Left lobe of liver (tissue), 2 donors: ENCODE measurements around the gene PI4KA. TPM values are rescaled to one million over a fixed set of nuclear protein-coding genes. Genes with fewer than 3 reads are reported as not detected.
A peak's percentile ranks its signal among the peaks of the same experiment; 100 is the strongest.

Experiments
- ATAC-seq: fragments of 200-7000 bp; cut with Tn5 transposase; one replicate; pipeline ENCODE4 v1.9.1; 2020; ENCODE audit warnings: mild to moderate bottlenecking, moderate library complexity
- DNase-seq: peaks from one replicate; pipeline ENCODE4 v3.0.0-alpha.2; 2020; ENCODE audit warnings: low spot score
- total RNA-seq: library from RNA; stranded (reverse); gene quantifications from one replicate; pipeline ENCODE4 v1.2.1, GENCODE V29; 2021
- donor health status: DM: no; HTN: no; CAD: no; lungs with moderate emphysema.
- donor health status: DM: no; HTN: yes; CAD: no.

Gene PI4KA
- total RNA-seq, 1 donor from 2014 or later: 40.4 TPM

DNA sequence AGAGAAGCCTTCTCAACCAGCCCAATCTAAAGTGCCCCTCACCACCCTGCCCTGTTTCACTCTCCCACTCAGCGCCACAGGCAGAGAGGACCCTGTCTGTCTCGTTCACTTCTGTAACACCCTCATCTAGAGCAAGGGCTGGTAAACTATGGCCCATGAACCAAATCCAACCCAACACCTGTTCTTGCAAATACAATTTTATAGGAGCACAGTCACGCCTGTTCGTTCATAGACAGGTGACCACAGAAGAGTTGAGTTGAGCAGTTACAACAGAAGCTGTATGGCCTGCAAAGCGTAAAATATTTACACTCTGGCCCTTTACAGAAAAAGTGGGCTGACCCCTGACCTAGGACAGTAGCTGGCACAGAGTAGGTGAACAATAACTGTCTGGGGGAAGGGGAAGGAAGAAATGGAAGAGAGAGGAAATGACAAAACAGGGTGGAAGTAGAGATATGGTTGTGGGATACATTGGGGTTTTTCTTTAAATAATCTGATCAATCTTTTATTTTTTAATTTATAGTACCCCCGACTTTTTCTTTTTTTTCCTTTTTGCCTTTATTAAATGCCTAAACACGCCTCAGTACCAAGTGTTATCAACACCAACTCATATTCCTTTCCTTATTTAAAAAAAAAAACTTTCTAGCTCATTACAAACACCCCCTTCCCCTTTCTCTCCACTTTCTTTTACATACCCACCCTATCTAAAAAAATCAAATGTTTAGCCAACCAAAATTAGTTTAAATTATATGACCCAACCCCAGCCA lies 63.8 kb downstream of the PI4KA start:
- ATAC-seq: no peak

DNA sequence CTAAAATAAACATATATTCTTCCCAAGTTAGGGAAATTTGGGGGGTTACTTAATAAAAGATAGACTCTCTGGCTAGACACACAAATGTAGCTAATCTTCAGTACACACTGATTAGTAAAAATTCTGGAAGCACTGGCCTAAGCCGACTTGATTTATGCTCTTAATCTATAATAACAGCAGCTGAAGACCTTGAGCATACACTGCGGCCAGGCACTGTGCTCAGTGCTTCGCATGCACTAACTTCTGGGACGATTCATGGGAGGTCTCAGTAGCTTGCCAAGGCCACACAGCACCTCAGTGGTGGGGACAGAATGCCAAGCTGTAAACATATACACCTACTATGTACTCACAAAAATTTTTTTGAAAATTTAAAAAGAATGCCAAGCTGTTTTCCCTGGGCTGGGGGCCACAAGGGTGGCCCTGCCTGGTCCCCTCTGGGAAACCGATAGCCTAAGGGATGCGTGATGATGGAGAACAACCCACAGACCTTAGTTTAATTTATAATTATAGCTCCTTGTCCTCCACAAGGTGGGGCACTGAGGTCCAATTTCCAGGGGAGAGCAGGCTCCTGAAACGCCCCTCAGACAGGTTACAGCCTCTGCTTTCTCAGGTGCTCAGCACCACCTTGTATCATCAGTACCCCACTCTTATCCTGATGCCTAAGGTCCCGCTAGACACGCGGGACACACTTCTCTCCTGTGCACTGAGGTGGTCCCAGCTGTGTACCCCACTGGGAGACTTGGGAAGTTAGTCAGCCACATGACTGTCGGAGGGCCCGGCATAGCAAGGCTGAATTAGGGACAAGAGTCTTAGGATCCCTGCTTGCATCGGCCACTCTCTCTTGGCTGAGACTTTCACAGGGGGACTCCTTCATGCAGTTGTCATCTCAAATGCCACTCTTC lies 64.6 kb downstream of the PI4KA start:
- DNase-seq: no peak
- ATAC-seq: no peak

More for the DNA sequence above, 63.8 kb downstream of the PI4KA start:
- DNase-seq: no peak

DNA sequence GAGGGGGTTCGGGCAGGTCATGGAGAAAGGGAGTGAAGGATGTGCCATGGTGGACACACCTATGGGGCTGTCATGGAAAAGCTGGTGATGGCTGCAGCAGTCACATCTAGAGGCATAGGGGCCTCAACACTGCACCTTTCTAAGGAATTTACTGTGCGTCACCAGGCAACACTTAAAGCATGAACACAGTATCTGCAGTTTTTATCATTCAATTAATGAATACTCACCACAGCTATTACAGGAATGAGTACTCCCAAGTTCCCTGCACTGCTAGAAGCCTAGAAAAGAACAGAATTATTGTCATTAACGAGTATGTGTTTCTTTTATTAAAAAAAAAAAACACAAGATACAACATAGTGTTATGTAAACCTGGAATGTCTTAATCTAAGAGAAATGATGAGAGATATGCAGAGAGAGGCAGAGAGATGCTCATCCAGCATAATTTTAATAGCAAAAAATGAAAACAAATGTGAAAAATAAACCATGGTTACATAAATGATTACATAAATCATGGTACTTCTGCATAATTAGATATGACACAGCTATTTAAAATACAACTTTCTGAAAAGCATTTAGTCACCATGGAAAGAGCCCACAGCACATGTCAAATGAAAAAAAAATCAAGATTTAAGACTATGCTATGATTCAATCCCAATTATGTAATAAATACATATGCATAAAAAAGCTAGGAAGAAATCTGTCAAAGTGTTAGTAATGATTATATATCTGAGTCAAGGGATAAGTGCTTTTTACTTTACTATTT lies 65.5 kb downstream of the PI4KA start:
- DNase-seq (no peak), ATAC-seq (no peak)

DNA sequence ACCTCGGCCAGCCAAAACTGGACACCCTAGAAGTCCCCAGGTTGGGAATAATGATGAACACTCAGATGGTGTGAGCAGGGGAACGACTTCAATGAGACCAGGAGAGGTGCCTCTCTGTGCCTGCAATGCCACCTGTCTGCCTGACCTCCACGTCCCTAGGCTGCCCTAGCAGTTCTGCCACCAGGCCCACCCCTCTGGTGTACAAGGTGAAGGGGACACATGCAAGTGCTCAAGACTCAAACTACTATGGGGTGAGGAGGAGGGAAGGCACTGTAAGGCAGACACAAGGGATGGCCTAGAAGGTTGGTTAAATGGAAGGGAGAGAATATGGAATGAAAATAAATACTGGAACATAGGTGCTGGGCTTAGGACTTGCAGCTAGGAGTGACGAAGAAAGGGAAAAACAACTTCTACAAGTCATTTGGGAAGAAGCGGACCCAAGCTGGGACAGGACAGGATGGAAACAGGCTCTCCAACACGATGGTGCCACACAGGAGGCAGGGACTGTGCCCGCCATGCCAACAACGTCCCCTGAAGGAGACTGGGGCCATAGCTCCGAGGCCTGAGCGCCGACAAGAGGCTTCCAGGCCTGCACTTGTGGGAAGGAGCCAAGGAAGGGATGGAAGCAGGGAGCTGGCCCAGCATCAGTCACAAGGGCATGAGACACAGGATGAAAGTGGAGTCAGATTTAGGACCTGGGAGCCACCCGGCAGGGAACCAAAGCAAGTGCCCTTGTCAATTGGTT lies 66.2 kb downstream of the PI4KA start:
- no peak for ATAC-seq
- no peak for DNase-seq

DNA sequence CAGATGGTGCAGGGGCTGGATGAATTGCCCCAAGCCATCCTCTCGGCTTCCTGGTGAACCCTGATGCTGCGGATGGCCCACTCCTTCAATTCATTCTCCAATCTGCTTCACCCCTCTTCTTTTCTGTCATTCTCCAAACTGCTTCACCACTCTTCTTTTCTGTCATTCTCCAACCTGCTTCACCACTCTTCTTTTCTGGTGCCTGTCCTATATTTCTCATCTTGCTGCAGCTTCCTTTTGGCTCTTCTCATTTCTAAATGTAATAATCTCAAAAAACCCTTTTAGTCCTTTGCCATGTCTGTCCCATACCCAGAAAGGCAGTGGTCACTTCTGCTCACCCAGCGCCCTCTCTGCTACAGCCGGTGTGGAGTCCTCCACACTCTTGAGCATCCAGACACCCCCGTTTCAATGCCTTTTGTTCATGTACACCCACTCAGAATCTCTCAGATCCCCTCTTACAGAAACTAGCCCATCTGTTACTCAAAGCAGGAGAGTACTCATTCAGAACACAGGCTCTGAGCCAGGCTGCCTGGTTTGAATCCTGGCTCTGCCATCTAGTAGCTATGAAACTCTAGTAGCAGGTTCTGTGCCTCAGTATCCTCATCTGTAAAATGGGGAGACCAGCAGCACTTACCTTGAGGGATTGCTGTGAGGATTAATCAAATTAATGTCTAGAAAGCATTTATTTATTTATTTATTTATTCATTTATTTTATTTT lies 69.8 kb downstream of the PI4KA start:
- DNase-seq (no peak), ATAC-seq (no peak)

DNA sequence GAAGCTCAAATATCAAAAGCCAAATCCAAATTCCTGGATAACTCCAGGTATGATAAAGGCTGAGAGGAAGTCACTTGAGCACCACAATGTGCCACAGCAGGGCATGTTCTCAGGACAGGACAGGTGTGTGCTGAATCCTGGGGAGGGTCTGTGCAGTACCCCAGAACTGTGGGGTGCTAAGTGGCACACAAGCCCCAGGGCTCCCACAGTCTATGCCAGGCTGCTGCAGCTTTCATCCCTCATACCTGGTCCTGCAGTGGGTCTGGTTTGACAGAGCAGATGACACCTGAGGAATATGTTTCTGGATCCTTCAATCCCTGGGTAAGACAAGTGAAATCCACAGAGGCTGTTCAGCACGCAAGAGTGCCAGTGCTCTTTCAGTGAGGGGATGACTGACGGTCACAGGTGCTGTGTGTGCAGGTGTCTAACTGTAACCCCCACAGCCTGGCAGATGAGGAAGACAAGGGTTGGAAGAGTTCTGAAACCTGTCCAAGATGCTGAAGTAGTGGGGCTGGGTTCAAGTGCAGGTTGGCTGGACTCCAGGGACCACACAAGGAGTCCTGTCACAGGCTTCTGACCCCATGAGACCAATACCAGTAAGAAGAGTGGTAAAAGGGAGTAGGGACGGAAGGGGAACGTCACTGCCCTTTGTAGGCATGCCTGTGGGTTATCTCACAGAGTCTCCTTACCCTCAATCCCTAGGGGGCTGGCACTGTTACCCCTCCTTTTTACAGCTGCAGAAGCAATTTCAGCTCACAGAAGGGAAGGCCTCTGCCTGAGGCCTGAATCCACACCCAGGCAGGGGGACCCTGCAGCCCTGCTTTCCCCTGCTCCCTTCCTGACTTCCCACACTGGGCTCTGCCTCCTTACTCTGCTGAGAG lies 70.6 kb downstream of the PI4KA start:
- ATAC-seq (no peak), DNase-seq (no peak)

DNA sequence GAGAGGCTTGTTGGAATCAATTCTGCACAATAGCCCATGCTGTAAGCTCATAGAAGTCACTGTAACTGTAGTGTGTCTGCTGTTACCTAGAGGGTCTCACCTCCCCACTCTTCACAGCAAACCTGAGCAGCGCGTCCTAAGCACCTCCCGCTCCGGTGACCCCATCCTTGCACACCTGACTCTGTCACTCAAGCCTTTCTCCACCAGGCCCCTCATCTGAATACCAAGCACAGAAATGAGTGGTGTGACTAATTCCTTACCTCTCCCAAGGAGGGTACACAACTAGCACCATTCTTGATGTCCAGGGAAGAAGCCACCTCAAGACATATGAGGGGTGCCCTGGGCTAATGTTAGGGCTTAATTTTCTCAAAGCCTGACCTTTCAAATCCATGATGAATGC lies 71.4 kb downstream of the PI4KA start:
- DNase-seq (no peak), ATAC-seq (no peak)

DNA sequence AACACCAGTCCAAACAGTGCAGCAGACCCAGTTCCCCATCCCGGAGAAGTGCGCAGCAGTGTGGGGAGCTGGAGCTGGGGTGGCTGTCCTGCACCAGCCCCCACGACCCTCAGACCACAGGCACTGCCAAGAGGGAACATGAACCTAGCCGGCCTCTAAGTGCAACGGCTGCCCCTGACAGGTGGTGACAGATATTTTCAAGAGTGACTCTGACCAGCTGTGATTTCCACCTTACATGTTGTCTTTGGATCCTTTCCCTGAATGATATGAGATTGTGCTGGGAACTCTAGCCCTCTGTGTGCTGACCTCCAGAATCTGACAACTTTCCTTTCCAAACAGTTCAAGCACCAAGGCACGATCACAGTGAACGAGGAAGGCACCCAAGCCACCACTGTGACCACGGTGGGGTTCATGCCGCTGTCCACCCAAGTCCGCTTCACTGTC lies 72.1 kb downstream of the PI4KA start:
- ATAC-seq (peak; percentile 59), DNase-seq (peak; percentile 62)

DNA sequence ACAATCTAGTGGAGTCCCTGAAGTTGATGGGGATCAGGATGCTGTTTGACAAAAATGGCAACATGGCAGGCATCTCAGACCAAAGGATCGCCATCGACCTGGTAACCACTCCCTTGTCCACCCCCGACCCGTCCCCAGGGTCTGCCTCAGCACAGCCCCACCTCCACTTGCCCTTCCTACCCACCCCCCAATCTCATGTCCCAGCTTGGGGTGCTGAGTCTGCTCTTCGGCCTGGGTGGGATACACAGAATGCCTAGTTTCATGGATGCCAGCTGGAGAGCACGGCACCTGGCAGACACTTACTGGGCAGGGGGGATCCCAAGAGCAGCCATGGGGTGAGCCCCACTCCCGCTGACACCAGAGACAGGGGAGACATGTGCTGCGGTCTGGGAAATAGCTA lies 72.6 kb downstream of the PI4KA start:
- DNase-seq (no peak), ATAC-seq (no peak)

DNA sequence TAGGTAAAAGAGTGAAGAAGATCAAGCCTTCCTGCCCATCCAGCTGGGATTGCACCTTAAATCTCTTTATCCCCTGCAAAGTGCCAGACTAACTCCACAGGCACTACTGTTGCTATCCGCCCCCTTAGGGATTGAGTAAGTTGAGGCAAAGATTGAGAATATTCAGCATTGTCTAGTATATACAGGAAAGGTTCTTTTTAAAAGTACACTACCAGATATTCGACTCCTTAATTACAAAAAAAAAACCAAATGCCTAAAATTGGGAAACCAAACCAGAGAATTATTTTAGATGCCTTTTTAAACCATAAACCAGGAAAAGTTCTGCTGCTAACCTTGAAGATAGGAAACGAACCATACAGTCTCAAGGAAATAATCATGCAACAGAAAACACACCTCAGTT lies 73.2 kb downstream of the PI4KA start:
- DNase-seq: no peak
- no peak for ATAC-seq

DNA sequence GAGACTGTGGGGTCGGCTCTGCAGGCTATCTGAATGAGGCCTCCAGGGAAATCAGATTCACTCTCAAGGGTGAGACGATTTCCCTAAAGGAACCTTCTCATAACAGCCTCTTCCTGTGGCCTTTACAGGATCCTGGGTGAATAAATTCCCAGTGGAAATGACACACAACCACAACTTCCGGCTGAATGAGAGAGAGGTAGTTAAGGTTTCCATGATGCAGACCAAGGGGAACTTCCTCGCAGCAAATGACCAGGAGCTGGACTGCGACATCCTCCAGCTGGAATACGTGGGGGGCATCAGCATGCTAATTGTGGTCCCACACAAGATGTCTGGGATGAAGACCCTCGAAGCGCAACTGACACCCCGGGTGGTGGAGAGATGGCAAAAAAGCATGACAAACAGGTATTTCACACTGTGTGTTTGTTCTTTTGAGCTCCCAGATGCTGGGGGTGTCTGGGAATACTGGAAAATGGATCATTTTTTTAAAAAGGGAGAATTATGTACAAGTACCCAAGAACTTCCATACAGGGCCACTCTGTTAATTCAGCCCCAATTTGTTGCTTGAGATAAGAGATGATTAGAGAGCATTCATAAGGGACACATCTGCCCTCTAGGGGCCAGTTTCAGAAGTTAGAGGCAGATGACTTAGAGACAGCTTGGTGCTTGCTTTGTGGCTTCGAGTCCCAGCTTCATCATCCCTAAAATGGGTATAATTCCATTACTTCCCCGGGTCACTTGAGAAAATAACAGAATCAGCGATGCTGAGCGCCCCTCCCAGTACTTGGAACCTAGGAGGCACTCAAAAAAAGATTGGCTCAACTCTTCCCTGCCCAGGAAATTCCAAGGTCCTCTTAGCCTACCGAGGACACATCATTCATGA lies 74.5 kb downstream of the PI4KA start:
- ATAC-seq (peak; percentile 52), DNase-seq (no peak)

DNA sequence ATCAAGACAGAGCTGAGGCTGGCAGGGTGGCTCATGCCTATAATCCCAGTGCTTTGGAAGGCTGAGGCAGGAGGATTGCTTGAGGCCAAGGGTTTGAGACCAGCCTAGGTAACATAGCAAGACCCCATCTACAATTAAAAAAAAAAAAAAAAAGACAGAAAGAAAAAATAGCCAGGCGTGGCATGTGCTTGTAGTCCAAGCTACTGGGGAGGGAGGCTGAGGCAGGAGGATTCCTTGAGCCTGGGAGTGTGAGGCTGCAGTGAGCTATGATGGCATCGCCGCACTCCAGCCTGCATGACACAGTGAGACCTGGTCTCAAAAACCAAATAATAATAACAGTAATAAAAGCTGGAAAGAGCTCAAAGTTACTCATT lies 75.3 kb downstream of the PI4KA start:
- no peak for DNase-seq
- no peak for ATAC-seq

DNA sequence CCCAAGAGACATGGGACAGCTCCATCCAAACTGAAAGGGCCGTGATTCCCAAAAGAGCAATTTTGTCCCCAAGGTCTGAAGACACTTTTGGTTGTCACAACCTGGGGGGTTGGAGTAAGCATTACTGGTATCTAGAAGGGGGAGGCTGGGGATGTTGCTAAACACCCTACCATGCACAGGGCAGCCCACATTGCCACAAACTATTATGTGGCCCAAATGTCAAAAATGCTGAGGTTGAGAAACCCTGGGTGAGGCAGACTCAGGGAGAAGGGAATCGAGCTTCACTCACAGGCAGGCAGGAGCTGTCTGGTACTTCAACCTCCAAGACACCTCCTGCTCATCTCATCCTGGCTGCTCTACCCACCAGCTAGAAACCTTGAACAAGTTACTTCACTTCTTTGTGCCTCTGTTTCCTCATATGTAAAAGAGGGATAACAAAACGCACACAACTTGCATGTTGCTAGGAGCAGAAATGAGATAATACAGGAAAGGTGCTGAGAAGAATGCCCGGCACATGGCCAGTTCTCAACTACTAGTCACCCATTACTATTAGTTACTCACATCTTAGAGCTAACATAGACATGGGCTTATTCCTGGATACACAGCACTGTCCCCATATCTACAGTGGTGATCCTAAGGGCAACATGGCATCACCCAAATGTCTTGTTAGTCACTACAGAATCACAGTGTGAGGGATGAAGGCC lies 75.9 kb downstream of the PI4KA start:
- no peak for DNase-seq
- ATAC-seq: no peak

DNA sequence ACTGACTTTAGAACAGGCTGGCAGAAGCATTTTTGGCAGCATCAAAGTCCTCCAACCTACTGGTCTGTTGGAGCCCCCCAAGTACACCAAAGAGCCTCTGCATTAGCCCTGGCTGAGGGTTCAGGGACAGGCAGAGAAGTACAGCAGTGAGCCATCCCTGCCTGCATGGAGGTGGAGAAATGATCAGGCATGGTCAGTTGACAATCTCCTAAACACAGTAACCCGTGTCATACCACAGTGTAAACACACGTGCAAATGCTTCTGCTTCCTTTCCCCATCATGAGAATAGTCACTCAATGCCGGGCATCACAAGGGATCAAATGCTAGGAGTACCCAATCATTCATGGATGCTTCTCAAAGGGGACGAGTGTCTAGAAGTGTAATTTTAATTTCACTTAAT lies 76.5 kb downstream of the PI4KA start:
- no peak for ATAC-seq
- DNase-seq: no peak

DNA sequence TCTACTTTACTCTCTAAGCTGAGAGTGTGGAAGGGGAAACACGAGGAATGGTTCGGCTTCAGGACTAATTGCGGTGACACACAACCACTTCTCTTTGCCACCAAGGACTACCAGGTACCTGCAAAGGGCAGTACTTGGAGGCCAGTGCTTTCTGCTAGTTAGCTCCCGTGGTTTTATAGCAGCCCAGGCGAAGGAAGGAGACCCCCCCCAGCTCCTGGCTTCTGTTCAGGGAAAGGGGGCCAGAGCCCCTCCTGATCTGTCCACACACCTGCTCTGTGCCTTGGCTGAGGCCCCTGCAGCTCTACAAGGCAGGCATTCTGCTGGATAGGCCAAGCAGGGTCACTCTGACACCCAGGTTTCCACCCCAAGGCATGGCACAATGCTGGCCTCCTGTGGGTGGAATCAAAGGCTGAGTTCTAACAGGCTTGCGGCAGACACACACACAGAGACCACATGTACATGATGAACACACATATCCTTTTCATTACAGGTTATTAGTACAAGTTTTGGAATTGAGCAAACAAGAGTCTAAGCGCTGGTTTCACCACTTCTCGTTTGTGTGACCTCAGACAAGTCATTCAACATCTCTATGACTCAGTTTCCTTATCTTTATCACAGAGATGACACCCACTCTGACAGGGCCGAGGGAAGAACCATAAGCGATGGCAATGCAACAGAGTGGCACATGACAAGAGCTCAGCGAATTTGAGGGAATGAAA lies 77.2 kb downstream of the PI4KA start:
- ATAC-seq (peak; percentile 7), DNase-seq (no peak)

DNA sequence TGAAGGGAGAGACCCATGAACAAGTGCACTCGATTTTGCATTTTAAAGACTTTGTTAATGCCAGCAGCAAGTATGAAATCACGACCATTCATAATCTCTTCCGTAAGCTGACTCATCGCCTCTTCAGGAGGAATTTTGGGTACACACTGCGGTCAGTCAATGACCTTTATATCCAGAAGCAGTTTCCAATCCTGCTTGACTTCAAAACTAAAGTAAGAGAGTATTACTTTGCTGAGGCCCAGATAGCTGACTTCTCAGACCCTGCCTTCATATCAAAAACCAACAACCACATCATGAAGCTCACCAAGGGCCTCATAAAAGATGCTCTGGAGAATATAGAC lies 78.8 kb downstream of the PI4KA start:
- no peak for ATAC-seq
- no peak for DNase-seq
